Progenitor cell of endocrine pancreas (in vitro differentiated cells): ENCODE measurements around the gene TGM3. TPM values are rescaled to one million over a fixed set of nuclear protein-coding genes. Genes with fewer than 3 reads are reported as not detected.

Source experiments
- DNase-seq: peaks from one replicate; pipeline ENCODE4 v3.0.0; 2021; ENCODE audit warnings: low spot score; ENCODE audit not compliant: unreplicated experiment
- H3K27ac Mint-ChIP-seq: 2 replicates; pipeline ENCODE4 v1.8.0; 2021; ENCODE audit warnings: mild to moderate bottlenecking, moderate library complexity, mixed read lengths
- H3K27me3 Mint-ChIP-seq: 2 replicates; pipeline ENCODE4 v1.8.0; 2021; ENCODE audit warnings: mixed read lengths
- H3K36me3 Mint-ChIP-seq: 2 replicates; pipeline ENCODE4 v1.8.0; 2022; ENCODE audit warnings: mixed read lengths; ENCODE audit not compliant: insufficient read depth
- H3K4me1 Mint-ChIP-seq: 2 replicates; pipeline ENCODE4 v1.8.0; 2021; ENCODE audit warnings: low read depth, mixed read lengths
- H3K4me3 Mint-ChIP-seq: 2 replicates; pipeline ENCODE4 v1.8.0; 2021; ENCODE audit warnings: low read depth, mild to moderate bottlenecking, moderate library complexity, mixed read lengths
- H3K9me3 Mint-ChIP-seq: 2 replicates; pipeline ENCODE4 v1.8.0; 2021; ENCODE audit warnings: low read depth, mixed read lengths
- CTCF ChIP-seq: fragments of 200-600 bp; sonication (generic); IDR thresholded peaks from one replicate; pipeline ENCODE4 v1.5.0; 2021; ENCODE audit warnings: antibody characterized with exemption, mild to moderate bottlenecking; ENCODE audit not compliant: unreplicated experiment
- total RNA-seq: library from RNA; stranded (reverse); gene quantifications from 2 replicates; pipeline ENCODE4 v1.2.1, GENCODE V29; 2021

TGM3 gene
- total RNA-seq, 1 donor from 2014 or later: 0.22 TPM

GRCh38 chr20:2311329-2311728 lies 15.5 kb downstream of the TGM3 start:
- no peak for TF ChIP-seq CTCF
- Mint-ChIP-seq H3K27ac (no peak overlapping the region), H3K27me3 (no peaks in the 10 kb centered on the region), H3K4me1 (no peaks in the 10 kb centered on the region), H3K36me3 (no peaks in the 10 kb centered on the region), H3K4me3 (no peak overlapping the region), H3K9me3 (no peaks in the 10 kb centered on the region)
- no peak for DNase-seq

GRCh38 chr20:2312876-2313275 lies 17.1 kb downstream of the TGM3 start:
- Mint-ChIP-seq H3K36me3 (no peaks in the 10 kb centered on the region), H3K9me3 (no peaks in the 10 kb centered on the region), H3K27me3 (no peaks in the 10 kb centered on the region), H3K4me3 (no peak overlapping the region), H3K27ac (no peak overlapping the region), H3K4me1 (peaks cover 1% of the 10 kb centered on the region)
- DNase-seq: no peak
- no peak for TF ChIP-seq CTCF

- H3K4me1 Mint-ChIP-seq: peaks cover 1% of the 10 kb centered on the region
- no peak for TF ChIP-seq CTCF
- no peaks in the 10 kb centered on the region for H3K9me3 Mint-ChIP-seq
- no peak overlapping the region for H3K27ac Mint-ChIP-seq
- no peaks in the 10 kb centered on the region for H3K27me3 Mint-ChIP-seq
- DNase-seq: no peak
- H3K4me3 Mint-ChIP-seq: no peak overlapping the region
- H3K36me3 Mint-ChIP-seq: no peaks in the 10 kb centered on the region
Measured at GRCh38 chr20:2313316-2313715, 17.5 kb downstream of the TGM3 start.

GRCh38 chr20:2314759-2315439 lies 19.1 kb downstream of the TGM3 start:
- no peak overlapping the region for H3K27ac Mint-ChIP-seq
- no peaks in the 10 kb centered on the region for H3K9me3 Mint-ChIP-seq
- no peak for TF ChIP-seq CTCF
- H3K27me3 Mint-ChIP-seq: no peaks in the 10 kb centered on the region
- DNase-seq: no peak
- peaks cover 1% of the 10 kb centered on the region for H3K4me1 Mint-ChIP-seq
- H3K4me3 Mint-ChIP-seq: no peak overlapping the region
- H3K36me3 Mint-ChIP-seq: no peaks in the 10 kb centered on the region

- Mint-ChIP-seq H3K36me3 (no peaks in the 10 kb centered on the region), H3K27me3 (no peaks in the 10 kb centered on the region), H3K4me1 (peaks cover 1% of the 10 kb centered on the region), H3K4me3 (no peak overlapping the region), H3K9me3 (no peaks in the 10 kb centered on the region), H3K27ac (no peak overlapping the region)
- no peak for TF ChIP-seq CTCF
- no peak for DNase-seq
Measured at GRCh38 chr20:2315440-2315778, 19.6 kb downstream of the TGM3 start.
